Stimulated activated CD8-positive, alpha-beta memory T cell treated with anti-CD3 and anti-CD28 coated beads, Interleukin-12 subunit alpha, Interleukin-12 subunit beta, amount 100 ng/mL, for 24 hours (primary cell): ENCODE data around the gene TRIP12.
"Not testable (repeated sequence)": the region's sequence is repeated elsewhere in the genome, so short reads cannot be mapped to it uniquely, and the experiment has no call there.

Source experiments
- DNase-seq: peaks from one replicate; pipeline ENCODE4 v3.0.0-alpha.2; 2020; ENCODE audit errors: extremely low read depth

Gene TRIP12

DNA sequence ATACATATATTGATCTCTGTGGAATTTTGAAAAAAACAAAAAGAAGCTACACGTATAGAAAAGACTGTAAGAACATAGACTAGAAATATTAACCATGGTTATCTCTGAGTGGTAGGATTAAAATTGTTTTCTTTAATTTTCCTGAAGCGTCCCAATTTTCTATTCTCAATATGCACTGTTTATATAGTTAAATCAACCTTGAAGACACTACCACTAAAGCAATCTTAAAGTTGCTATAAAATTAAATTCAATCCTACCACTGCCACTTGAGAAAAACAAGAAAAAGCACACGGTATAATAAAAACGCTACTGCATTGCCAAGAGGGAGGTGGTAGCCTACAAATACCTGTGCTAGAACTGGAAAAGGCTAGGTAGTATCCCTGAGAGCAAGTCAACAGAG lies 47.2 kb downstream of the TRIP12 start:
- DNase-seq = no peak

DNA sequence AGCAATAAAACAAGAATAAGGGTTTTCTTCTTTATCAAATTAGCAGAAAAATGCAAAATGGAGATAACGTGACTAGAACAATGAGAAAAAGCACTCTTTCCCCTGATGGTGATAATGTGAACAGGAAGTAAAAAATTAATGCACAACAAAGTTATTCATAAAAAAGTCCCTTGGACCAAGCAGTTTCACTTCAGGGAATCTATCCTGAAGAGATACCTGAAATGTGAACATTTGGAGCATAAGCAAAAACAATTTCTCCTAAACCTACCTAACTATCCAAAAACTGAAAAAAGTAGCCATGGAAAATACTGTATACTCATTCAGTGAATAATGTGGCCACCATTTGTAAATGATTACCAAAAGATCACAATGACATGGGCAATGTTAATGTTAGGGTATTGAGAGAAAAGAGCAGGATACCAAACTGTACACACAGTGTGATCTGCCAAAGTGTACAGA lies 48.7 kb downstream of the TRIP12 start:
- DNase-seq = no peak

DNA sequence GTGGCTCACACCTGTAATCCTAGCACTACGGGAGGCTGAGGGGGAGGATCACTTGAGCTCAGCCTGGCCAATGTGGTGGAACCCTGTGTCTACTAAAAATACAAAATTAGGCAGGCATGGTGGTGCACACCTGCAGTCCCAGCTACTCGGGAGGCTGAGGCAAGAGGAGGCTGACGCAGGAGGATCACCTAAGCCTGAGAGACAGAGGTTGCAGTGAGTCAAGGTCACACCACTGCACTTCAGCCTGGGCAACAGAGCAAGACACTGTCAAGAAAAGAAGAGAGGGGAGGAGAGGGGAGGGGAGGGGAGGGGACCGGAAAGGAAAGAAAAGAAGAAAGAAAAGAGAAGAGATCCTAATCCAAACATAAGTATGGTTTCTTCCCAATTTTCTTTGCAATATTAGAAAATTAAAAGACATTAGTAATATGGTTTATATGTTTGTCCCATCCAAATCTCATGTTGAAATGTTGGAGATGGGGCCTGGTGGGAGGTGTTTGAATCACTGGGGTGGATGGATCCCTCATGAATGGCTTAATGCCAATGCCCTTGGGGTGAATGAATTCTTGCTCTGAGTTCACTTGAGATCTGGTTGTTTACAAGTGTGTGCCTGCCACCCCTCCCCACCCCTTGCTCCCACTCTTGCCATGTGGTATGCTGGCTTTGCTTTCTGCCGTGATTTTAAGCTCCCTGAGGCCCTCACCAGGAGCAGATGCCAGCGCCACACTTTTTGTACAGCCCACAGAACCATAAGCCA lies 50.7 kb downstream of the TRIP12 start:
- no peak for DNase-seq

DNA sequence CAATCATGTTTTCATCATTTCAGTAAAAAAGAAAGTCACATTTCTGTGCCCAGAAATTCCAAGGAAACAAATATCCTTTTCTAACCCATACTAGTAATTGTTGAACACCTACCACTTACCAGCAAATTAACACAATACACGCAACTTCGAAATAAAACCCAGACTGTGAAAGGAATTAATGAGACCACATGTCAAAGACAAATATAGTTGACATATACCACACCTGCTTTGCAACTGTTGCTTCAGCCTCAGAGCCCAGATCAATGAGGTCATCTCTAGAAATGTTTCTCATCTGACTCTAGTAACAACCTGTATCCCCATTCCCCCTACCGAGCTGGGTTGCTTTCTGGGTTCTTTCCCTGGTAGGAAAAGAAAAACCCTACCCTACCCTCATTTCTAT lies 52.6 kb downstream of the TRIP12 start:
- DNase-seq = no peak

DNA sequence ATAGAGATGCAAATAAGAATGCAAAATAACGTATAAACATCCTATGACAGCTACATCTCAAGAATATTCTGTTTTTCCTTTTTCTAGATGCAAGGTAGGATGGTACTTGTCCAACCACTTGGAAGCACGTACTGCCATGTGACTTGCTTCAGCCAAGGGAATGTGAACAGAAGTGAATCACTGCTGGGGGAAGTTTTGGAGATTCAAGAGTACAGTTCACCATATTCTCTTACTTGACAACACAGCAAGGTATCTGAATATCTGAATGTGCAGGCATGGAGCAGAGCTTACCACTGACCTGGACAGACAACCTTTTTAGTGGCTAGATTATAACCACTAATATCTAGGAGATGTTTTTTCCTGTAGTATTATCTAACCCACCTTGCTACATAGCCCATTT lies 53.0 kb downstream of the TRIP12 start:
- DNase-seq = no peak

DNA sequence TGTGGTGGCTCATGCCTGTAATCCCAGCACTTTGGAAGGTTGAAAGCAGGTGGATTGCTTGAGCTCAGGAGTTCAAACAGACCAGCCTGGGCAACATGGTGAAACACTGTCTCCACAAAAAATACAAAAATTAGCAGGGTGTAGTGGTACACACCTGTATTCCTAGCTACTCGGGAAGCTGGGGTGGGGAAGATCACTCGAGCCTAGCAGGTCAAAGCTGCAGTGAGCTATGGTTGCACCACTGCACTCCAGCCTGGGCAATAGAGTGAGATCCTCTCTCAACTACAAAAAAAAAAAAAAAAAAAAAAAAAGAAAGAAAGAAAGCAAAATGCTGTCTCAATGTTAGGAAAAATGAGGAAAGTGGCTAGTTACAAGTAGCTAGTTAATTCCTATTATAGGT lies 56.8 kb downstream of the TRIP12 start:
- DNase-seq = no peak

DNA sequence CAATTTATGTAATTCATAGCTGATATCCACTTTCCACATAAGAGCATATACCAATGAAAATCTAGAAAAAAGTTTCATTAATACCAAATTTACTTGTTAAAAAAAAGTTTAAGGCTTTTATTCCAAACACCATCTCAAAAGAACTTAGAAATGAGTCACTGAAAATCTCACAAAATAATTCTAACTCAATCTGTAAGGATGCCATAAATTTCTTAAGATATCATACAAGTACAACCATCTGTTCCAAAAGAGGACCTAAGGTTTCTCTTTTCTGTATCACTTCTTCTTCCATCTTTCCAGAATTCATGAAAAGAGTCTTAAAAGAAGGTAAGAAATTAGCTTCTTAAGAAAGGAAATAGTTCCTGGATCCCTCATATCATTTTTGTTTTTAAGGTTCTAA lies 60.4 kb downstream of the TRIP12 start:
- no peak for DNase-seq

DNA sequence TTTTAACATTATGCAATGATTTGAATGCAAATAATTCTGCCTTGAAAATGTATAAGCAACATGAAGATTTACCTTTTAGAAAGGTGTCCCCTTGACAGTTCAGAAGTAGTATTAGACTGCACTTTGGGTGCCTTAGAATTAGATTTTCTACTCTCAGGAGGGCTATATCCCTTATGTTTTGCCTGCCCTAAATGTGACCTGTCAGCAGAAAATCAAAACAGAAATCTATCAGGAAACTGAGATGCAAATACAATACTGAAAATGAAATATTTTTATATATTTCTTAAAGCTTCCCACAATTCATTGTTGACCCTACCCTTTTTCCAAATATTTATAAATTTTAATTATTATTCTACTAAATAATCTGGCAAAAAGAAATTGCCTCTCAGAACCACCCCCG lies 61.5 kb downstream of the TRIP12 start:
- DNase-seq = no peak

DNA sequence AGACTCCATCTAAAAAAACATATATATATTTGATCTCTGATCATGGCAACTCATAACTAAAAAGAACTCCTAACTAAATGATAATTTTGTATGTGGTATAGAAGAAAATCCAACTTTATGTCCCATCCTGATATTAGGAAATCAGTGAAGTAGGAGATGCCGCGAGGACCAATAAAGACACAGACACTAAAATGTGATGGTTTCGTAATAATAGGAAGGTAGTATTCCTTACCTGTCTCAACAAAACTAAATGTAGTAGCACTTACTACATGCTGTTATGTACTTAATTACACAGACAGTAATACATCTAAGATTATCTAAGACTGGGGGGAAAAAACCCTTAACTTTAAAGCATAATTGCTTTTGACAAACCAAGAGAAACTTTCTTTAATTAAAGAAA lies 63.5 kb downstream of the TRIP12 start:
- DNase-seq = no peak

DNA sequence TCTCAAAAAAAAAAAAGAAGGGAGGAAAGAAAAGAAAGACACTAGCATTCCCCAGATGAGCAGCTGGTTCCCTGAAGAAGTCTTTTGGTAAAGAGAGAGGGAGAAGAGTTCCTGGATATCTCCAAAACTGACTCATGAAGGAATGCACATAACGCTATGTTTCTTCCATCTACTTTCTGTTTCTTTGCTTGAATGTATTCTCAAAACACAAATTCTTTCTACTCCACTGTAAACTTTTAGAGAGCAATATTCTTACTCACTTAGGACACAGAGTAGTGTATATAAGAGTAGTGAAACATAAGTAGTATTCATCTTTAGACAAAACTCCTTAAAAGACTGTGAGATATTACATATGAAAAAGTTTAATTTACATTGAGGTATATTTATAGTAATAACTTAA lies 64.2 kb downstream of the TRIP12 start:
- no peak for DNase-seq

DNA sequence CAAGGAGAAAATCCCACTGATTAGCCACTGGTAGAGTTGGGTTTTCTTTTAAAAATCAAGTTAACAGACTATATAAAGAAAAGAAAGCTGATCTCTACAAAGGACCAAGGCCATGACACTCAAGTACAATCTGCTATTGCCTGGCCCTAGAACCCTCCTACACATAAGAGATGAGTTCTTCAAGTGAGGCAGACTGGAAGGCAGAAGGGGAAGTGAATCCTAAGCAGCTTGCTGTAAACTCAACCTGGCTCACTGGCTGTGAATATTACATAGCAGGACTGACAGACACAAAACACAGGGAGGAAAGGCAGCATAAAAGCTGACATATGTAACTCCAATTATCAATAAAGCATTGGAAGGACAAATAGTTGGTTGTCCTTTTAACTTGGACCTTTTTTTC lies 65.4 kb downstream of the TRIP12 start:
- DNase-seq = no peak

DNA sequence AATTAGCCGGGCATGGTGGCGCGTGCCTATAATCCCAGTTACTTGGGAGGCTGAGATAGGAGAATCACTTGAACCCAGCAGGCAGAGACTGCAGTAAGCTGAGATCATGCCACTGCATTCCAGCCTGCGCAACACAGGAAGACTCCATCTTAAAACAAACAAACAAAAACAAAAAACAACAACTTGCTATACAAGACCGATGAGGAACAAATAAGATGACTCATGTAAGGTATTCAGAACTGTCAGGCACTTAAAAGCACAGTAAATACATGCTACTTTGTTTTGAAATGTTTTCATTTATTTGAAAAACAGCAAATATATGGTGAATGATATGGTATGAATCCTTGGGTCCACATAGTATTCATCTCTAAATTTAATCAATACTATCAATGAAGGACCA lies 66.7 kb downstream of the TRIP12 start:
- no peak for DNase-seq

DNA sequence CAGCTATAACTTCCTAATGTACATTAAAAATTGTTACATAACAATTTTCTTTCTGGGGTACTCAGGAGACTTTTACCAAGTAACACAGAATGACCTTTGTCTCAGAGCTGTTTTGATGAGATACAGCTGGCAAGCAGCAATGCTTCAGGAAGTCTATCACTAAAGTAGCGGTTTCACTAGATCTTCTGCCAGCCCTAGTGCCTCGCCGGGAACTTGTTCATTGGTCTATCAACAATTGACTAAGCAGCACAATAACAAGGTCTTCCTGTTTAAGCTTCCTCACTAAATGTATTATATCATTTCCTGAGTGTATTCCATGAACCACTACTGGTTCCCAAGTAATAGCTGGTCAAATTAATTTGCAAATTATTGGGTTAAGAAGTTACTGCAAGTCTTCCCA lies 69.2 kb downstream of the TRIP12 start:
- peak; percentile 2 for DNase-seq

DNA sequence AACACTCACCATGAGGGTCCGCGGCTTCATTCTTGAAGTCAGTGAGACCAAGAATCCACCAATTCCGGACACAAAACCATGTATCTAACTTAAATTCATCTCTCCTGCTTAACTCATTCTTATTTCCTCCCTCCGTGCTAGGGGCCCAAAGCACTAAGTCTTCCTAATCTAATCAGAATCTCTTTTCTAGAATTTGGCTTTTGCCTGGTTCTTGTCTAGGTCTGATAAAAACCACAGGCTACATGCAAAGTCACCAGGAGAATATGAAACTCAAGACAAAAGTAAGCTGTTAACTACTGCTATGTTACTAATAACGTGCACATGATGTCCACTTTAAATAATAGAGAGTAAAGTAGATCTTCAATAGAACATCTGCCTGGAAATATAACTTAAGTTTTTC lies 69.9 kb downstream of the TRIP12 start:
- no peak for DNase-seq

DNA sequence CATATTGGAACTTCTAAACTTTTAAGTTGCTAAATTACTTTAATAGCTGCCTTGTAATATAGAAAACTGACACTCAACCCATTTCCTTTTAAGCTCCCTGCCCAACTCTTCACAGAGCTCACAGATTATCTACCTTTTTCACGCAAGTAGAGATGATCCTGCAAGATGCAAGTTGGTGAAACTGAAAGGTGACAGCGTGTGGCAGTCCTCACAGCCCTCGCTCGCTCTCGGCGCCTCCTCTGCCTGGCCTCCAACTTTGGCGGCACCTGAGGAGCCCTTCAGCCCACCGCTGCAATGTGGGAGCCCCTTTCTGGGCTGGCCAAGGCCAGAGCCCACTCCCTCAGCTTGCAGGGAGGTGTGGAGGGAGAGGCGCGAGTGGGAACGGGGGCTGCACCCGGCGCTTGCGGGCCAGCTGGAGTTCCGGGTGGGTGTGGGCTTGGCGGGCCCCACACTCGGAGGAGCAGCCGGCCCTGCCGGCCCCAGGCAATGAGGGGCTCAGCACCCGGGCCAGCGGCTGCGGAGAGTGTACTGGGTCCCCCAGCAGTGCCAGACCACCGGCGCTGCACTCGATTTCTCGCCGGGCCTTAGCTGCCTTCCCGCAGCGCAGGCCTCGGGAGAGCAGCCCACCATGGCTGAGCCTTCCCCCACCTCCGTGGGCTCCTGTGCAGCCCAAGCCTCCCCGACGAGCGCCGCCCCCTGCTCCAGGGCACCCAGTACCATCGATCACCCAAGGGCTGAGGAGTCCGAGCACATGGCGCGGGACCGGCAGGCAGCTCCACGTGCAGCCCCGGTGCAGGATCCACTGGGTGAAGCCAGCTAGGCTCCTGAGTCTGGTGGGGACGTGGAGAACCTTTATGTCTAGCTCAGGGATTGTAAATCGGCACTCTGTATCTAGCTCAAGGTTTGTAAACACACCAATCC lies 71.2 kb downstream of the TRIP12 start:
- DNase-seq = not testable (repeated sequence)

DNA sequence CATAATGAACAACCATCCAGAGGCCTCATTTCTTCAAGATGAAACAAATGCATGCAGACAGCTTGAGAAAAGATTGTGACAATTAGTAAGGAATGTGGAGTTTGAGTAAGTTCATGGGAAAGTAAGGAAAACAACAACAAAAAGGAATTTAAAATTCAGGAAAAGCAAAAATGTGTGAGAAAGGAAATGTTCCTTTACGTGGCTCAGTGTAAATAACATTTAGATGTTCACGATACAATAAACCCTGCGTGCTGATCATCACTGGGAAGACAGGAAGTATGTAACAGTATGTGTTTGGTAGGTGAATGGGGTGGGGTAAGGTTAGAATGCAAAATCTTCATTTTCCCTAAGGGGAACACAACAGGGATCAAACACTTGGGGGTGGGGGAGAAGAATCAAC lies 72.7 kb downstream of the TRIP12 start:
- DNase-seq = no peak

DNA sequence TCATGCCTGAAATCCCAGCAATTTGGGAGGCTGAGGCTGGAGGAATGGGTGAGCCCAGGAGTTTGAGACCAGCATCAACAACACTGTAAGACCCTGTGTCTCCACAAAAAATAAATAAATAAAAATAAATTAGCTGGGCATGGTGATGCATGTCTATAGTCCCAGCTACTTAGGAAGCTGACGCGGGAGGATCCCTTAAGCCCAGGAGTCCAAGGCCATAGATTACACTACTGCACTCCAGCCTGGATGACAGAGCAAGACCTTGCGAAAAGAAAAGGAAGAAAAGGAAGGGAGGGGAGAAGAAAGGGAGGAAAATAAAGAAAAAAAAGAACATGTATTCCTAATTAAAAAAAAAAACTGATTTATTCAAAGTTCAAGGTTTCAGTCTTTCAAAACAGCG lies 78.2 kb downstream of the TRIP12 start:
- DNase-seq = no peak

DNA sequence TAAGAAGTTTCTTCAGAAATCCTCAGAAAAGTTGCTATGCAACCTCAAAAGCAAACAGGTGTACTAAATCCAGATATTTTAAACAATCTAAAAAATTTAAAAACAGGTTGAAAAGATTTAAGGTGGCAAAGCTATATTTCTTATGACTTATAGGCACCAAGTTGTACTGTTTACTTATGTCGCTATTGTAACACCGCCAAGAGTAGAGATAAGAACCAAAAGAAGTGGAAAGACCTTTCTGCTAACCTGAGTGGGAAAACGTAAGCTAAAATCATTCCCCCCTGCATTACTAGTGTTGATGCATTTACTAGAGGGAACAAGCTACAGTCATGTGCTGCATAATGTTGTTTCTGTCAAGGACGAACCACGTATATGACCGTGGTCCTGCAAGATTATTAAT lies 83.1 kb downstream of the TRIP12 start:
- no peak for DNase-seq

DNA sequence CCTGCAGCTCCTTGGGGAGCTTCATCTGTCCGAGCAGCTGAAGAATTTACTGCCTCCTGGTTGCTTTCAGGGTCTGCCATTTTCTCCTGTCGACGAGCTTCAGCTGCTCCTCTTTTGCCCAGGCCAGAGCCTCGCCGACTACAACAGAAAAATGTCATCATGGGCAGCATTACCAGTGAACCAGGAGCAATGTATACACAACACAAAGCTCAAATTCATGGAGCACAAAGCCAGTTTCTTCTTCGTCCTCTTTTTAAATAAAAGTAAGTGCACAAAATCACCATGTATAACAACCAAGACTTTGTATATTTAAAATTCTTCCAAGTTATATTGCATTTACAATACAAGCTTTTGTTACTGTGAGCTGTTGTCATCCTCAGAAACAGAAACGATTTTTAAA lies 85.0 kb downstream of the TRIP12 start:
- DNase-seq = no peak

DNA sequence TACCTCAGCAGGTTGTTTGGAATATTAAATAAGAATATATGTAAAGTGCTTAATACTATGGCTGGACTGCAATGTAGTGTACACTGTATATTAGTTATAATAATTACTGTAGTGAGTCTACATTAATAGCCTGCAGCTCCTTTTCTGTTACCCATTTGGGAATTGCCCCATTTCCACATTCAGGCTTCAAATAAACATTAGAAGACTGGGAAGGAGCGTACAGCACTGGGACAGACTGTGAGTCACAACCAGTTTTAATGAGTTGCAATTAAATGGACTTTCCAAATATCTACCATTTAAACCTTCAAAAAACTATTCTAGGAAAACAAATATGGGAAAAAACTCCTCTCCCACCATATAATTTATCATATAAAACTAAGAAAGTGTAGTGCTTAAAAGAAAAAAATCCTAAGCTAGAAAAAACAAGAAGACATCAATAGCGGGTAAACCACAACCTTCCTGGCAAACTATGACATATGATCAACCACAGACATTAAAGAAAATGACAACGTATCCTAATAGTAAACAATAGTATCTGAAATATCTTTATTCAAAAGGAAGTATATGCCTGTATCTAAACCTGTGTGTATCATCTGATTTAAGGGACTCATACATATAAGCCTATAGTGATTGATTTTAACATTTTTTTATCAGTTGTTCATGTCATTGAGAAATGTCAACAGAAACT lies 86.1 kb downstream of the TRIP12 start:
- DNase-seq = no peak

DNA sequence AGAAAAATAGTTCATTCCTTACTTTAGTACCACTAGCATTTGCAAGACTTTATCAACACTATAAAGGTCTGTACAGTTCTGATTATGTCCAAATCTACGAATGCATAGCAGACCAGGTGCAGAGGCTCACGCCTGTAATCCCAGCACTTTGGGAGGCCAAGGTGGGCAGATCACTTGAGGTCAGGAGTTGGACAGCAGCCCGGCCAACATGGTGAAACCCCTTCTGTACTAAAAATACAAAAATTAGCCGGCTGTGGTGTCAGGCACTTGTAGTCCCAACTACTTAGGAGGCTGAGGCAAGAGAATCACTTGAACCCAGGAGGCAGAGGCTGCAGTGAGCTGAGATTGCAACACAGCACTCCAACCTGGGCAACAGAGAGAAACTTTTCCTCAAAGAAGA lies 87.4 kb downstream of the TRIP12 start:
- DNase-seq = not testable (repeated sequence)

DNA sequence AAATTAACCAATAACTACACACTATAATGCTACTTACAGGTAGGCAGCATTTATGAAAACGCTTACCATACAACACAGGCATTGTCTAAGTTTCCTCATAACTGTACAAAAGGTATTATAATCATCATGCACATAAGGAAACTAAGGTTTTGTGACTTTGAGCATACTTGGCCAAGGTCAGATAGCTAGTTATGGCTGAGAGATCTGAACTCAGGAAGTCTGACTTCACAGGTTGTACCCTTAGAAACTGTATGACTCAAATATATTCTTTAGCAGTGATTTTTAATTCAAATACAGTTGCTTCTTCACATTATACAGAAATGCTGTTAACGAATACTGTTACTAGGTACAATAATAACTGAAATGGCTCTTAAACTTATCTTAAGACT lies 89.3 kb downstream of the TRIP12 start:
- DNase-seq = no peak
